H9 (cell line): ENCODE measurements around the gene GAPDH. TPM values are rescaled to one million over a fixed set of nuclear protein-coding genes. Genes with fewer than 3 reads are reported as not detected.

Experiments used
- DNase-seq: peaks from one replicate; pipeline ENCODE4 v3.0.0-alpha.2; 2017
- H2AFZ ChIP-seq: one replicate; pipeline ENCODE4 v1.6.1; 2013; ENCODE audit warnings: mild to moderate bottlenecking, low read length, control low read depth, moderate library complexity
- H2AK5ac ChIP-seq: 2 replicates; pipeline ENCODE4 v1.6.1; 2013; ENCODE audit warnings: low read length, control low read depth, mixed read lengths; ENCODE audit not compliant: insufficient read length
- H2BK120ac ChIP-seq: one replicate; pipeline ENCODE4 v1.6.1; 2013; ENCODE audit warnings: low read depth, mild to moderate bottlenecking, low read length, control low read depth, inconsistent platforms; ENCODE audit not compliant: poor library complexity, severe bottlenecking
- H2BK12ac ChIP-seq: 2 replicates; pipeline ENCODE4 v1.6.1; 2013; ENCODE audit warnings: low read length, control low read depth, mixed read lengths, low read depth; ENCODE audit not compliant: insufficient read length
- H2BK15ac ChIP-seq: 2 replicates; pipeline ENCODE4 v1.6.1; 2013; ENCODE audit warnings: low read depth, low read length, control low read depth
- H2BK20ac ChIP-seq: one replicate; pipeline ENCODE4 v1.6.1; 2013; ENCODE audit warnings: low read depth, mild to moderate bottlenecking, low read length, control low read depth, inconsistent platforms; ENCODE audit not compliant: poor library complexity, severe bottlenecking
- H2BK5ac ChIP-seq: 2 replicates; pipeline ENCODE4 v1.6.1; 2013; ENCODE audit warnings: low read length, control low read depth, mixed read lengths; ENCODE audit not compliant: insufficient read length
- H3K14ac ChIP-seq: 2 replicates; pipeline ENCODE4 v1.6.1; 2013; ENCODE audit warnings: low read length, control low read depth; ENCODE audit not compliant: insufficient read depth
- H3K18ac ChIP-seq: 2 replicates; pipeline ENCODE4 v1.6.1; 2013; ENCODE audit warnings: low read depth, mild to moderate bottlenecking, mixed read lengths, low read length, control low read depth; ENCODE audit not compliant: insufficient read length
- H3K23ac ChIP-seq: 2 replicates; pipeline ENCODE4 v1.6.1; 2013; ENCODE audit warnings: low read length, control low read depth, mixed read lengths, low read depth; ENCODE audit not compliant: insufficient read length
- H3K23me2 ChIP-seq: 2 replicates; pipeline ENCODE4 v1.6.1; 2013; ENCODE audit warnings: low read depth, mild to moderate bottlenecking, mixed read lengths, low read length, control low read depth; ENCODE audit not compliant: insufficient read length, poor library complexity, severe bottlenecking
- H3K27ac ChIP-seq: 2 replicates; pipeline ENCODE4 v1.5.1; 2013; ENCODE audit warnings: low read length, control low read depth, mixed read lengths, low read depth; ENCODE audit not compliant: insufficient read length
- H3K27me3 ChIP-seq: 2 replicates; pipeline ENCODE4 v1.6.1; 2013; ENCODE audit warnings: low read length, control low read depth, inconsistent platforms; ENCODE audit not compliant: insufficient read depth
- H3K4ac ChIP-seq: 2 replicates; pipeline ENCODE4 v1.6.1; 2013; ENCODE audit warnings: low read depth, mild to moderate bottlenecking, control low read depth, inconsistent platforms, low read length, moderate library complexity
- H3K4me1 ChIP-seq: 2 replicates; pipeline ENCODE4 v1.6.1; 2013; ENCODE audit warnings: low read length, control low read depth, inconsistent platforms; ENCODE audit not compliant: insufficient read depth
- H3K4me2 ChIP-seq: 2 replicates; pipeline ENCODE4 v1.6.1; 2013; ENCODE audit warnings: low read length, control low read depth, mixed read lengths; ENCODE audit not compliant: insufficient read length, insufficient read depth
- H3K56ac ChIP-seq: 2 replicates; pipeline ENCODE4 v1.6.1; 2013; ENCODE audit warnings: low read depth, mild to moderate bottlenecking, mixed read lengths, low read length, control low read depth; ENCODE audit not compliant: insufficient read length
- H3K79me1 ChIP-seq: 2 replicates; pipeline ENCODE4 v1.6.1; 2013; ENCODE audit warnings: low read depth, mild to moderate bottlenecking, moderate library complexity, low read length, control low read depth, inconsistent platforms; ENCODE audit not compliant: insufficient read depth, poor library complexity, severe bottlenecking
- H3K79me2 ChIP-seq: 2 replicates; pipeline ENCODE4 v1.6.1; 2013; ENCODE audit warnings: low read length, control low read depth, inconsistent platforms; ENCODE audit not compliant: insufficient read depth
- H3K9ac ChIP-seq: 2 replicates; pipeline ENCODE4 v1.6.1; 2013; ENCODE audit warnings: low read length, control low read depth, mixed read lengths; ENCODE audit not compliant: insufficient read length; ENCODE audit errors: extremely low read depth
- H3K9me3 ChIP-seq: one replicate; pipeline ENCODE4 v1.6.1; 2013; ENCODE audit warnings: low read depth, low read length, inconsistent platforms; ENCODE audit not compliant: control insufficient read depth
- H3T11ph ChIP-seq: one replicate; pipeline ENCODE4 v1.6.1; 2013; ENCODE audit warnings: mild to moderate bottlenecking, low read length, control low read depth, inconsistent platforms
- H4K20me1 ChIP-seq: one replicate; pipeline ENCODE4 v1.6.1; 2013; ENCODE audit not compliant: control insufficient read depth, insufficient read length, insufficient read depth
- H4K5ac ChIP-seq: 2 replicates; pipeline ENCODE4 v1.6.1; 2013; ENCODE audit warnings: low read depth, mild to moderate bottlenecking, mixed read lengths, low read length, control low read depth; ENCODE audit not compliant: insufficient read length
- H4K8ac ChIP-seq: replicated peaks from 2 replicates; pipeline ENCODE4 v1.6.1; 2013; ENCODE audit warnings: low read length, control low read depth, mixed read lengths, low read depth; ENCODE audit not compliant: insufficient read length
- H4K91ac ChIP-seq: 2 replicates; pipeline ENCODE4 v1.6.1; 2013; ENCODE audit warnings: low read depth, mild to moderate bottlenecking, moderate library complexity, mixed read lengths, low read length, control low read depth; ENCODE audit not compliant: insufficient read length
- H3K27ac Mint-ChIP-seq, 3 experiments: 2 replicates in 2 of 3; 3 replicates in 1 of 3; pipeline ENCODE4 v1.8.0; 2020 to 2021; ENCODE audit warnings: mixed read lengths in 3 of 3, mild to moderate bottlenecking in 1 of 3, moderate library complexity in 1 of 3
- H3K27me3 Mint-ChIP-seq: 2 replicates; pipeline ENCODE4 v1.8.0; 2021; ENCODE audit warnings: low read depth, mild to moderate bottlenecking, moderate library complexity, mixed read lengths
- H3K36me3 Mint-ChIP-seq, 3 experiments: 2 replicates in 2 of 3; 3 replicates in 1 of 3; pipeline ENCODE4 v1.8.0; 2020 to 2021; ENCODE audit warnings: low read depth in 3 of 3, mixed read lengths in 3 of 3; ENCODE audit not compliant: insufficient read depth in 1 of 3
- H3K4me1 Mint-ChIP-seq, 2 experiments: 2 replicates each; pipeline ENCODE4 v1.8.0; 2020; ENCODE audit warnings: mixed read lengths in 2 of 2
- H3K4me3 Mint-ChIP-seq, 2 experiments: 2 replicates in 1 of 2; 3 replicates in 1 of 2; pipeline ENCODE4 v1.8.0; 2020 to 2021; ENCODE audit warnings: mild to moderate bottlenecking in 2 of 2, mixed read lengths in 2 of 2, moderate library complexity in 1 of 2
- H3K9me3 Mint-ChIP-seq, 2 experiments: 2 replicates in 1 of 2; 3 replicates in 1 of 2; pipeline ENCODE4 v1.8.0; 2020; ENCODE audit warnings: mild to moderate bottlenecking in 2 of 2, mixed read lengths in 2 of 2, moderate library complexity in 1 of 2
- CTCF ChIP-seq: fragments of 200-600 bp; sonication (generic); conservative IDR thresholded peaks from 3 replicates; pipeline ENCODE4 v1.8.0; 2021; ENCODE audit warnings: antibody characterized with exemption, mild to moderate bottlenecking
- WGBS: extraction: QIAGEN DNeasy Blood & Tissue Kit; methylation state at CpG from one replicate; pipeline ENCODE4 v1.1.7; 2013; ENCODE audit warnings: missing lambda C conversion rate, low lambda C conversion rate, mixed read lengths; ENCODE audit not compliant: insufficient read length; ENCODE audit errors: extremely low coverage; 5-methylcytosine and 5-hydroxymethylcytosine counted together
- total RNA-seq: library from RNA; stranded (reverse); gene quantifications from 2 replicates; pipeline ENCODE4 v1.2.1, GENCODE V29; 2021

The GAPDH gene
- total RNA-seq, 1 experiment from 2014 or later, result 4,581 TPM

GRCh38 chr12:6528539-6529235 lies 5.6 kb upstream of the GAPDH start:
- no peak overlapping the region for H3K14ac ChIP-seq
- H3K23me2 ChIP-seq, result peaks cover 8% of the 10 kb centered on the region
- no peak overlapping the region for H2AFZ ChIP-seq
- no peak overlapping the region for H4K91ac ChIP-seq
- WGBS, result no CpG with 5 or more reads among the region's 17 CpGs
- no peaks in the 10 kb centered on the region for H4K20me1 ChIP-seq
- no peak for TF ChIP-seq CTCF
- no peak overlapping the region for H2BK5ac ChIP-seq
- no peak overlapping the region for H3K4me2 ChIP-seq
- no peak overlapping the region for H3K23ac ChIP-seq
- Mint-ChIP-seq H3K4me1 (peaks cover 19 to 26% of the 10 kb centered on the region in 2 experiments), H3K36me3 (peaks cover 56 to 85% (median 82%) of the 10 kb centered on the region in 3 experiments), H3K9me3 (no peaks in the 10 kb centered on the region), H3K4me3 (no peak overlapping the region), H3K27me3 (no peaks in the 10 kb centered on the region; the same call in 1 of the 2 replicates), H3K27ac (peak overlapping the region; percentile 39 to 72 (median 44); a peak in 3 of 7 replicates)
- no peak overlapping the region for H2BK15ac ChIP-seq
- no peak overlapping the region for H2AK5ac ChIP-seq
- no peaks in the 10 kb centered on the region for H3K4me1 ChIP-seq
- no peaks in the 10 kb centered on the region for H3K27me3 ChIP-seq
- no peak overlapping the region for H4K5ac ChIP-seq
- no peak overlapping the region for H3K56ac ChIP-seq
- no peak overlapping the region for H2BK20ac ChIP-seq
- no peak overlapping the region for H3K27ac ChIP-seq
- H3K18ac ChIP-seq, result no peak overlapping the region
- H4K8ac ChIP-seq, result no peak overlapping the region
- DNase-seq, result no peak
- no peaks in the 10 kb centered on the region for H3K79me1 ChIP-seq
- no peaks in the 10 kb centered on the region for H3K9me3 ChIP-seq
- H3K9ac ChIP-seq, result no peak overlapping the region
- H2BK120ac ChIP-seq, result no peak overlapping the region
- H3K4ac ChIP-seq, result no peak overlapping the region
- H3T11ph ChIP-seq, result no peak overlapping the region
- no peak overlapping the region for H2BK12ac ChIP-seq
- no peaks in the 10 kb centered on the region for H3K79me2 ChIP-seq
